A549 treated with AZD9567 at 1 μM for 4 hours (cell line): ENCODE results near the gene FGB. TPM values are rescaled to one million over a fixed set of nuclear protein-coding genes. Genes with fewer than 3 reads are reported as not detected.

Experiments
- total RNA-seq: library from RNA; stranded (reverse); fragments of 200-300 nt; extraction: Qiagen RNA extraction; gene quantifications from 5 replicates; pipeline ENCODE4 v1.2.3, GENCODE V29; 2022; ENCODE audit not compliant: insufficient read depth

Gene FGB
- 14.0 to 37.7 TPM (median 17.0 TPM) in 5 replicates for total RNA-seq

GRCh38 chr4:154562697-154563254, at the start of gene FGB:
TSS of gene FGB (plus strand) at chr4:154563011. CDS start at chr4:154563019, 8 bp downstream.

GRCh38 chr4:154549894-154550790, 12.7 kb upstream of the FGB start, which contains the start of gene PLRG1:
TSS of gene PLRG1 (minus strand) at chr4:154550400. CDS start at chr4:154550308, 92 bp downstream.

GRCh38 chr4:154590329-154591006, 27.7 kb downstream of the FGB start, which contains the start of gene FGA:
TSS of gene FGA (minus strand) at chr4:154590742. CDS start at chr4:154590687, 55 bp downstream.

GRCh38 chr4:154612472-154613414, 49.9 kb downstream of the FGB start, which contains the start of gene FGG:
TSS of gene FGG (minus strand) at chr4:154612656. CDS start at chr4:154612609, 47 bp downstream.

Other genes with a start within 250 kb of the FGB start
- gene DCHS2, start 71.2 kb upstream of the FGB start, total RNA-seq, result 0.02 to 0.11 TPM in 2 of 5 replicates, not detected in the others
- 56.8 to 91.4 TPM (median 59.9 TPM) in 5 replicates for gene PLRG1, start 12.6 kb upstream of the FGB start, total RNA-seq
- gene FGA, start 27.7 kb downstream of the FGB start, total RNA-seq, result 12.8 to 27.7 TPM (median 13.4 TPM) in 5 replicates
- gene FGG, start 49.6 kb downstream of the FGB start, total RNA-seq, result 4.8 to 8.3 TPM (median 5.7 TPM) in 5 replicates
- gene LRAT, start 181.0 kb downstream of the FGB start, total RNA-seq, result 0.08 to 0.10 TPM in 2 of 5 replicates, not detected in the others
- gene RBM46, start 218.3 kb downstream of the FGB start, total RNA-seq, result not detected in 5 replicates